ENCODE measurements around the gene LACTBL1. TPM values are rescaled to one million over a fixed set of nuclear protein-coding genes. Genes with fewer than 3 reads are reported as not detected.

LACTBL1 gene
- total RNA-seq, 1 experiment from 2014 or later = not detected

DNA sequence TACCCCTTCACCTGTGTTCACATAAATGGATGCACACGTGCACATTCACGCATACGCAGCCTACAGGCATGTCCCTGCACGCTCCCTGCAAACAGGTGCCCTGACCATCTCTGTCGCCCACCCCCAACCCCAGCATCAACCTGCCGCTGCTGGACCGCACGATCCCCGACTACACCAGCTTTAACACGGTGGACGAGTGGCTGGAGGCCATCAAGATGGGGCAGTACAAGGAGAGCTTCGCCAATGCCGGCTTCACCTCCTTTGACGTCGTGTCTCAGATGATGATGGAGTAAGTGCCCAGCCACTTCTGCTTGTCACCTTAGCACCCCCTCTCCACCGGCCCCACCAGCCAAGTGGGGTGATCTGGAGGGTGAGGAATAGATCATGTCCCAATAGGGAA, 60.4 kb downstream of the LACTBL1 start:
- Histone ChIP-seq H4K5ac (ENCODE audit: insufficient read length, low read depth, low read length) (no peak overlapping the region), H3K79me1 (ENCODE audit: insufficient read depth, low read depth, low read length, poor library complexity, severe bottlenecking) (no peaks in the 10 kb centered on the region), H2BK12ac (ENCODE audit: insufficient read length, low read depth, low read length) (no peak overlapping the region), H3K23me2 (ENCODE audit: insufficient read length, low read depth, low read length, poor library complexity, severe bottlenecking) (no peaks in the 10 kb centered on the region), H3K4me1 (ENCODE audit: insufficient read depth, low read length) (no peaks in the 10 kb centered on the region), H2AFZ (ENCODE audit: low read length) (no peak overlapping the region), H3K56ac (ENCODE audit: insufficient read length, low read depth, low read length) (no peak overlapping the region), H3K14ac (ENCODE audit: insufficient read depth, low read length) (no peak overlapping the region; the same call in 1 of the 2 replicates), H3K9me3 (ENCODE audit: control insufficient read depth, low read depth, low read length) (no peaks in the 10 kb centered on the region), H3T11ph (ENCODE audit: low read length) (no peak overlapping the region), H3K4ac (ENCODE audit: low read depth, low read length) (no peak overlapping the region), H2BK20ac (ENCODE audit: low read depth, low read length, poor library complexity, severe bottlenecking) (no peak overlapping the region), H2AK5ac (ENCODE audit: insufficient read length, low read length) (no peak overlapping the region), H3K27me3 (ENCODE audit: insufficient read depth, low read length) (no peaks in the 10 kb centered on the region), H3K9ac (ENCODE audit: extremely low read depth, insufficient read length, low read length) (no peak overlapping the region), H2BK15ac (ENCODE audit: low read depth, low read length) (no peak overlapping the region), H3K27ac (ENCODE audit: insufficient read length, low read depth, low read length) (no peak overlapping the region), H3K4me2 (ENCODE audit: insufficient read depth, insufficient read length, low read length) (no peak overlapping the region), H4K91ac (ENCODE audit: insufficient read length, low read depth, low read length) (no peak overlapping the region), H4K20me1 (ENCODE audit: control insufficient read depth, insufficient read depth, insufficient read length) (no peaks in the 10 kb centered on the region), H4K8ac (replicated peaks; ENCODE audit: insufficient read length, low read depth, low read length) (no peak overlapping the region), H3K79me2 (ENCODE audit: insufficient read depth, low read length) (no peaks in the 10 kb centered on the region), H2BK5ac (ENCODE audit: insufficient read length, low read length) (no peak overlapping the region), H3K18ac (ENCODE audit: insufficient read length, low read depth, low read length) (no peak overlapping the region), H2BK120ac (ENCODE audit: low read depth, low read length, poor library complexity, severe bottlenecking) (no peak overlapping the region), H3K23ac (ENCODE audit: insufficient read length, low read depth, low read length) (no peak overlapping the region)
- TF ChIP-seq, protein P1, sequence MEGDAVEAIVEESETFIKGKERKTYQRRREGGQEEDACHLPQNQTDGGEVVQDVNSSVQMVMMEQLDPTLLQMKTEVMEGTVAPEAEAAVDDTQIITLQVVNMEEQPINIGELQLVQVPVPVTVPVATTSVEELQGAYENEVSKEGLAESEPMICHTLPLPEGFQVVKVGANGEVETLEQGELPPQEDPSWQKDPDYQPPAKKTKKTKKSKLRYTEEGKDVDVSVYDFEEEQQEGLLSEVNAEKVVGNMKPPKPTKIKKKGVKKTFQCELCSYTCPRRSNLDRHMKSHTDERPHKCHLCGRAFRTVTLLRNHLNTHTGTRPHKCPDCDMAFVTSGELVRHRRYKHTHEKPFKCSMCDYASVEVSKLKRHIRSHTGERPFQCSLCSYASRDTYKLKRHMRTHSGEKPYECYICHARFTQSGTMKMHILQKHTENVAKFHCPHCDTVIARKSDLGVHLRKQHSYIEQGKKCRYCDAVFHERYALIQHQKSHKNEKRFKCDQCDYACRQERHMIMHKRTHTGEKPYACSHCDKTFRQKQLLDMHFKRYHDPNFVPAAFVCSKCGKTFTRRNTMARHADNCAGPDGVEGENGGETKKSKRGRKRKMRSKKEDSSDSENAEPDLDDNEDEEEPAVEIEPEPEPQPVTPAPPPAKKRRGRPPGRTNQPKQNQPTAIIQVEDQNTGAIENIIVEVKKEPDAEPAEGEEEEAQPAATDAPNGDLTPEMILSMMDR (conservative IDR thresholded peaks at IDR 0.05) = no peak
- no peak for DNase-seq
- Mint-ChIP-seq H3K27ac (no peak overlapping the region), H3K4me3 (no peak overlapping the region), H3K27me3 (ENCODE audit: low read depth) (no peaks in the 10 kb centered on the region), H3K9me3 (no peaks in the 10 kb centered on the region), H3K4me1 (peaks cover 10 to 15% of the 10 kb centered on the region in 2 experiments), H3K36me3 (ENCODE audit: insufficient read depth in 1 of 3, low read depth in 3 of 3) (no peaks in the 10 kb centered on the region)
- WGBS (ENCODE audit: extremely low coverage, insufficient read length, low lambda C conversion rate) = no CpG with 5 or more reads among the region's 16 CpGs
